Hepatocyte (in vitro differentiated cells): ENCODE results near the gene KCNMA1. TPM values are rescaled to one million over a fixed set of nuclear protein-coding genes. Genes with fewer than 3 reads are reported as not detected.

Experiments
- DNase-seq: peaks from one replicate; pipeline ENCODE4 v3.0.0-alpha.2; 2016; ENCODE audit warnings: low spot score
- H2AFZ ChIP-seq: fragments of 200-600 bp; sonication (generic); 2 replicates; pipeline ENCODE4 v1.6.0; 2016; ENCODE audit warnings: antibody characterized with exemption, mild to moderate bottlenecking
- H3K27ac ChIP-seq: fragments of 200-600 bp; sonication (generic); 2 replicates; pipeline ENCODE4 v1.5.1; 2016; ENCODE audit warnings: mild to moderate bottlenecking
- H3K27me3 ChIP-seq: fragments of 200-600 bp; sonication (generic); 2 replicates; pipeline ENCODE4 v1.6.1; 2016
- H3K36me3 ChIP-seq: fragments of 200-600 bp; sonication (generic); replicated peaks from 2 replicates; pipeline ENCODE4 v1.5.1; 2016; ENCODE audit warnings: low read depth; ENCODE audit not compliant: insufficient read depth
- H3K4me1 ChIP-seq: fragments of 200-600 bp; sonication (generic); 2 replicates; pipeline ENCODE4 v1.5.1; 2016; ENCODE audit warnings: mild to moderate bottlenecking, moderate library complexity; ENCODE audit not compliant: insufficient read depth
- H3K4me2 ChIP-seq: fragments of 200-600 bp; sonication (generic); 2 replicates; pipeline ENCODE4 v1.6.0; 2016
- H3K4me3 ChIP-seq: fragments of 200-600 bp; sonication (generic); 2 replicates; pipeline ENCODE4 v1.5.1; 2016; ENCODE audit warnings: mild to moderate bottlenecking
- H3K79me2 ChIP-seq: fragments of 200-600 bp; sonication (generic); 2 replicates; pipeline ENCODE4 v1.6.0; 2017; ENCODE audit warnings: mild to moderate bottlenecking
- H3K9me2 ChIP-seq: fragments of 200-600 bp; sonication (generic); replicated peaks from 2 replicates; pipeline ENCODE4 v1.6.0; 2017; ENCODE audit warnings: mild to moderate bottlenecking; ENCODE audit not compliant: insufficient read depth
- H3K9me3 ChIP-seq: fragments of 200-600 bp; sonication (generic); 2 replicates; pipeline ENCODE4 v1.5.1; 2016; ENCODE audit warnings: low read depth, mild to moderate bottlenecking
- H4K20me1 ChIP-seq: fragments of 200-600 bp; sonication (generic); 2 replicates; pipeline ENCODE4 v1.6.0; 2016; ENCODE audit warnings: mild to moderate bottlenecking; ENCODE audit not compliant: insufficient read depth, poor library complexity, severe bottlenecking
- EZH2 ChIP-seq: fragments of 200-600 bp; sonication (generic); IDR thresholded peaks from 2 replicates; pipeline ENCODE4 v1.6.1; 2016; ENCODE audit warnings: antibody characterized with exemption, mild to moderate bottlenecking, borderline replicate concordance
- EZH2phosphoT487 ChIP-seq: fragments of 200-600 bp; sonication (generic); IDR thresholded peaks from one replicate; pipeline ENCODE4 v1.6.1; 2018; ENCODE audit warnings: antibody characterized with exemption, mild to moderate bottlenecking, low read depth, moderate library complexity; ENCODE audit not compliant: unreplicated experiment, severe bottlenecking
- WGBS: methylation state at CpG from one replicate; pipeline ENCODE4 v1.1.6; 2016; ENCODE audit warnings: low lambda C conversion rate; ENCODE audit errors: missing lambda C conversion rate; 5-methylcytosine and 5-hydroxymethylcytosine counted together
- polyA plus RNA-seq: library from polyadenylated mRNA; unstranded; fragments of >200 nt; fragmentation: Nextera tagmentation; extraction: Ambion mirVana; gene quantifications from 2 replicates; pipeline ENCODE4 v1.2.1, GENCODE V29; 2016
- total RNA-seq: library from RNA; depleted of rRNA; stranded (reverse); fragments of >200 nt; gene quantifications from 2 replicates; pipeline ENCODE4 v1.2.3, GENCODE V29; 2014
- TF ChIP-seq, protein P1 (sequence below): fragments of 200-600 bp; sonication (generic); IDR thresholded peaks from 2 replicates; pipeline ENCODE4 v1.5.1; 2016; ENCODE audit warnings: antibody characterized with exemption, mild to moderate bottlenecking; ENCODE audit not compliant: poor library complexity

The KCNMA1 gene
- total and polyA plus RNA-seq, 2 experiments from 2014 or later, result 42.6 to 73.3 TPM

DNA sequence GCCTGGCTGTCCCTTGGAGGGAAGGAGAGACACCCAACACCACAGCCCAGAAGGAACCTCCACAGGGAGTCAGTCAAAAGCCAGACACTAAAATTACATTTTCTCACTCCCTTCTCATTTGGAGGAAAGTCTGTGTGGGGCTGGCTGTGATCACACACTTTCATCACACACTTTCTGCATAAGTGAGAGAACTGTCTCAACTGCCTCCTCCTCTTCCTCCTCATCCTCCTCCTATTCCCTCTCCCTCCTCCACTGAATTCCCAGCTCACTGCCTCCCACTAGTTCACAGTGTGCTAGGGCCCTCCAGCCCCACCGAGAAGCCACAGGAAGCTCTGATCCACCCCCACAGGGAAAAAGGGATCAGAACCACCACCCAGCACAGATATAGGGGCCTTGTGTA is 91.6 kb downstream of the KCNMA1 start:
- H3K9me2 ChIP-seq, result no peaks in the 10 kb centered on the region
- no peaks in the 10 kb centered on the region for H4K20me1 ChIP-seq
- no peaks in the 10 kb centered on the region for H3K9me3 ChIP-seq
- no peaks in the 10 kb centered on the region for H3K79me2 ChIP-seq
- no peaks in the 10 kb centered on the region for H3K27me3 ChIP-seq
- H3K4me3 ChIP-seq, result no peak overlapping the region
- H3K4me2 ChIP-seq, result no peak overlapping the region
- no peaks in the 10 kb centered on the region for H3K36me3 ChIP-seq
- no peak overlapping the region for H3K27ac ChIP-seq
- H2AFZ ChIP-seq, result no peak overlapping the region
- no peaks in the 10 kb centered on the region for H3K4me1 ChIP-seq
- no peak for TF ChIP-seq EZH2phosphoT487
- TF ChIP-seq EZH2, result no peak
- TF ChIP-seq, protein P1, sequence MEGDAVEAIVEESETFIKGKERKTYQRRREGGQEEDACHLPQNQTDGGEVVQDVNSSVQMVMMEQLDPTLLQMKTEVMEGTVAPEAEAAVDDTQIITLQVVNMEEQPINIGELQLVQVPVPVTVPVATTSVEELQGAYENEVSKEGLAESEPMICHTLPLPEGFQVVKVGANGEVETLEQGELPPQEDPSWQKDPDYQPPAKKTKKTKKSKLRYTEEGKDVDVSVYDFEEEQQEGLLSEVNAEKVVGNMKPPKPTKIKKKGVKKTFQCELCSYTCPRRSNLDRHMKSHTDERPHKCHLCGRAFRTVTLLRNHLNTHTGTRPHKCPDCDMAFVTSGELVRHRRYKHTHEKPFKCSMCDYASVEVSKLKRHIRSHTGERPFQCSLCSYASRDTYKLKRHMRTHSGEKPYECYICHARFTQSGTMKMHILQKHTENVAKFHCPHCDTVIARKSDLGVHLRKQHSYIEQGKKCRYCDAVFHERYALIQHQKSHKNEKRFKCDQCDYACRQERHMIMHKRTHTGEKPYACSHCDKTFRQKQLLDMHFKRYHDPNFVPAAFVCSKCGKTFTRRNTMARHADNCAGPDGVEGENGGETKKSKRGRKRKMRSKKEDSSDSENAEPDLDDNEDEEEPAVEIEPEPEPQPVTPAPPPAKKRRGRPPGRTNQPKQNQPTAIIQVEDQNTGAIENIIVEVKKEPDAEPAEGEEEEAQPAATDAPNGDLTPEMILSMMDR, result no peak
- DNase-seq, result no peak
- 81% methylated on average over 1 of the region's 1 CpG for WGBS

DNA sequence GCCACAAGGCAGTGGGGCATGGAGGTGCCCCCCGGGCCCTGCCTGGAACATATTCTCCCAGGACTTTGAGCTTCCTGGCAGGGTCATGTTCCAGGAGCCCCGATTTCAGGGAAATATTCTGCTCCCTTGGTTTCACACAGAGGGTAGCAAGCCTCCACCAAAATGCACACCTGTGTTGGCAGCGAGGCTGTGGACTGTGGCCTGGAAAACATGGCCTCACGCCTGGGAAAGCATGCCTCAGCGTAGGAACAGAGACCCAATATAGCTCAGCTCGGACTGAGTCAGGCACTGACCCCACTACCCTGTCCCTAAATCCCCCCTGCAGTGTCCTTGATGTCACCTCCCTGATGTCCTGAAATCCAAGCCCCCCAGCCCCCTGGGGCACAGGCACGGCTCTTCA is 92.0 kb downstream of the KCNMA1 start:
- Histone ChIP-seq H3K27me3 (no peaks in the 10 kb centered on the region), H3K9me2 (no peaks in the 10 kb centered on the region), H3K27ac (no peak overlapping the region), H3K36me3 (no peaks in the 10 kb centered on the region), H3K79me2 (no peaks in the 10 kb centered on the region), H2AFZ (no peak overlapping the region), H3K9me3 (no peaks in the 10 kb centered on the region), H3K4me1 (no peaks in the 10 kb centered on the region), H4K20me1 (no peaks in the 10 kb centered on the region), H3K4me2 (no peak overlapping the region), H3K4me3 (no peak overlapping the region)
- no peak for TF ChIP-seq EZH2phosphoT487
- TF ChIP-seq, protein P1, result no peak
- no peak for TF ChIP-seq EZH2
- DNase-seq, result no peak
- WGBS, result 93% methylated on average over 7 of the region's 7 CpGs

DNA sequence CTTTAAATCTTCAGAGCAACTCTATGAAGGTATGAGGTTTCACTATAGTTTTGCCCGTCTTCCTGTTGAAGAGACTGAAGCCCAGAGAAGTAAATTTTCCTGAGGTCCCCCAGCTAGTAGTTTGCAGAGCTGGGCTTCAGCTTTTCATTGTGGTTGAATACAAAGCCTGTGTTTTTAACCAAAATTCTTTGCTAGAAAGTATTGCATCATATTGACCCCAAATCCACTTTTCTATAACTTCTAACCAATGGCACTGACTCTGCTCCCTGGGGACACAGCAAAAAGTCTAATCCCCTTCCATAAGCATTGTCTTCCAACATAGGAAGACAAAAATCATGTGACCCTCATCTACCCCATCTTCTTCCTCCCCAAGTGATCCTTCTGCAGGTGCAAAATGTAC is 93.0 kb downstream of the KCNMA1 start:
- Histone ChIP-seq H3K79me2 (no peaks in the 10 kb centered on the region), H2AFZ (no peak overlapping the region), H3K4me1 (no peaks in the 10 kb centered on the region), H4K20me1 (no peaks in the 10 kb centered on the region), H3K36me3 (no peaks in the 10 kb centered on the region), H3K27ac (no peak overlapping the region), H3K9me2 (no peaks in the 10 kb centered on the region), H3K27me3 (no peaks in the 10 kb centered on the region), H3K9me3 (no peaks in the 10 kb centered on the region), H3K4me3 (no peak overlapping the region), H3K4me2 (no peak overlapping the region)
- no peak for TF ChIP-seq EZH2phosphoT487
- TF ChIP-seq EZH2, result no peak
- TF ChIP-seq, protein P1, result no peak
- WGBS, result 81% methylated on average over 1 of the region's 1 CpG
- no peak for DNase-seq
